Measurements from ENCODE around the gene NFYA.

Gene NFYA

DNA sequence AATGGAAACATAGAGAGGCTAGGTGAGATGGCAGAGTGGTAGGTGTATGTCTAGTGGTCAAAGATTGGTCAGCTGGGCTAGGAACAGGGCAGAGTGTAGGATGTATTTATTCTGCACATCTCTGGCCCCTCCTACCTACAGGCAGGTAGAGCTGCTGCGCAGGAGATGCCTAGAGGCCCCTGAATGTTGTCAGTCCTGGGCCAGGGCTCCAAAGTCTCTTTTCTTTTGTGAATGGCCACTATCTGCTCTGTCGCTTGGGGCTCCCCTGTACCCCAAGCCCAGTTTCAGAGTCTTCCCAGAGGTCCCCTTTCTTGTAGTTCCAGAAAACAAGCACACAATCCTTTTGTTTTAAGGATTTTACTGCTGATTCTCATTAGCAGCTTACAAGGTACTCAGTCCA is 25.5 kb upstream of the NFYA start:
- TF ChIP-seq, protein P1, sequence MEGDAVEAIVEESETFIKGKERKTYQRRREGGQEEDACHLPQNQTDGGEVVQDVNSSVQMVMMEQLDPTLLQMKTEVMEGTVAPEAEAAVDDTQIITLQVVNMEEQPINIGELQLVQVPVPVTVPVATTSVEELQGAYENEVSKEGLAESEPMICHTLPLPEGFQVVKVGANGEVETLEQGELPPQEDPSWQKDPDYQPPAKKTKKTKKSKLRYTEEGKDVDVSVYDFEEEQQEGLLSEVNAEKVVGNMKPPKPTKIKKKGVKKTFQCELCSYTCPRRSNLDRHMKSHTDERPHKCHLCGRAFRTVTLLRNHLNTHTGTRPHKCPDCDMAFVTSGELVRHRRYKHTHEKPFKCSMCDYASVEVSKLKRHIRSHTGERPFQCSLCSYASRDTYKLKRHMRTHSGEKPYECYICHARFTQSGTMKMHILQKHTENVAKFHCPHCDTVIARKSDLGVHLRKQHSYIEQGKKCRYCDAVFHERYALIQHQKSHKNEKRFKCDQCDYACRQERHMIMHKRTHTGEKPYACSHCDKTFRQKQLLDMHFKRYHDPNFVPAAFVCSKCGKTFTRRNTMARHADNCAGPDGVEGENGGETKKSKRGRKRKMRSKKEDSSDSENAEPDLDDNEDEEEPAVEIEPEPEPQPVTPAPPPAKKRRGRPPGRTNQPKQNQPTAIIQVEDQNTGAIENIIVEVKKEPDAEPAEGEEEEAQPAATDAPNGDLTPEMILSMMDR (IDR thresholded peaks at IDR 0.05; ENCODE audit: extremely low read depth, missing control alignments): no peak
- no peak for DNase-seq (ENCODE audit: low spot score)

DNA sequence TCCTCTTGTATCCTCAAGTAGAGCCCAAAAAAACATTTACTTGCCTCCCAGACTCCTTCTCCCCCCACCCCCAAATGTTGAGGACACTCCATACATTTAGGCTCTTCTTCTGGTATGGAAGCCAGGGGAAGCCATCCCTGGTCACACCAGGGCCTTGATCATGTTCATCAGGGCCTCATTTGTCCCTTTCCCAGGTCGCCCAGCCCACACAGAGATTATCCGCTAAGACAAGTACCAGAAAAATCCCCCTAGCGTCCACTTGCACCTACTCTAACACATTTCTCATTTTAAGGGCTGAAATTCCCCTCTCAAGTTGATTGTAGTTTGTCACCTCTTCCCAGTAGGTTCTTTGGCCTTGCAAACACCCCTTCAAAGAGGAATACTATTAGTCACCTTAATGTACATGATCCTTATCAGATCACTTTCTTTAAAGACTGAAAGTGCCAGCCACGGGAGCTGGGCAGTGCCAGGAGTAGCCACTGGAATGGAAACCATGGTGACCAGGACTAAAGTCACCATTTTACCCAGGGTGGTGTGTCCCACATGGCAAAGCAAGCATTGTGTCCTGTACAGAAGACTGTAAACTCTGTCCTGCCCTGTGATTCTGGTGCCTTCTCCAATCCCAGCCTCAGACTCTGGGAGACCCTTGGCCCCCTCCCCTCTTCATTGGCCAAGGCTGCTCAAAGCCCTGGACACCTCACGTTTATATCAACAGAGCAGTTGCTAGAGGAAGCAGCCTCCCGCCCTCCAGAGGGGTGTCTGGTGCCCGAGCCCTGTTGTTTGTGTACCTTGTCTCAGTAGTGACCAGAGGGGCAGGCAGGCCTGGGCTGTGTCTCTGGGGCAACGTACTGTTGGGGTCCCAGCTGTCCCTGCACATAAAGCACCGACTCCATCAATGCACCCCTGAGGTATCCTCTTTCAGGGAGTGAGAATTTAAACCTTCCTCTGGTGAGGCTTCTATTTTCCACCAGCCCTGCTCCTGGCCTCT is 24.7 kb upstream of the NFYA start:
- DNase-seq (ENCODE audit: low spot score): peak; percentile 0
- TF ChIP-seq, protein P1 (IDR thresholded peaks at IDR 0.05; ENCODE audit: extremely low read depth, missing control alignments): no peak

DNA sequence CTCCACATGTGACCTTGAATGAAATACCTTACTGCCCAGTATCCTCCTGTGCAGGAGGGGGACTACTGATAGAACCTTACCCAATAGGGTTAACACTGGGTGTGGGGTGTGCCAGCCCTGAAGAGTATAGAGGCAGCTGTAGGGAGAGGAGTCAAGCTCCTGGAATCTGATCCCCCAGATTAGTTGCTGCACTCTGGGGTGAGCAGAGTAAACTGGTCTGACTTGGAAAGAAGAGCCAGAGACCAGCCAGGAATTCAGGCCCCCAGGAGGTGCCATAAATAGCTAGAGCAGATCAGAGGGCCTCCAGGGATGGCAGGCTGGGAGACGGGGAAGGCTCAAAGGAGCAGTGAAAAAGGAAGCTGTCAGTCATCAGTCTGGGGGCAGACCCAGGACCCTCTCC is 23.3 kb upstream of the NFYA start:
- DNase-seq (ENCODE audit: low spot score): no peak
- TF ChIP-seq, protein P1 (IDR thresholded peaks at IDR 0.05; ENCODE audit: extremely low read depth, missing control alignments): no peak

DNA sequence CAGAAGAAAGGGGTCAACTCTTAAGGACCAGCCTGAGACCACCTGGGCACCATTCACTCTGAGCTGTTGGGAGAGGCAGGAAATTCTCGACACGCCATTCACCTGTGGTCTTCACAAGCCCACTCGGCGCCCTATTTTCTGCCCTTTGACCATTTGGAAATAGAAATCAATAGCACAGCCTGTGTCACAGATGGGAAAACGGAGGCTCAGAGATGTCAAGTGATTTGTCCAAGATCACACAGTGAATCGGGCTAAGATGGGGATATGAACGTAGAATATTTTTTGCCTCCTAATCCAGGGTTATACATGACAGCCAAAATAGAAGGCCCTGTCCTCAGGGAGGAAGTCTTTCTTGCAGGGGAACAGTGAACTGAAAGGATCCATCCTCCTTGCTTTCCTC is 22.8 kb upstream of the NFYA start:
- TF ChIP-seq, protein P1 (IDR thresholded peaks at IDR 0.05; ENCODE audit: extremely low read depth, missing control alignments): no peak
- DNase-seq (ENCODE audit: low spot score): no peak

DNA sequence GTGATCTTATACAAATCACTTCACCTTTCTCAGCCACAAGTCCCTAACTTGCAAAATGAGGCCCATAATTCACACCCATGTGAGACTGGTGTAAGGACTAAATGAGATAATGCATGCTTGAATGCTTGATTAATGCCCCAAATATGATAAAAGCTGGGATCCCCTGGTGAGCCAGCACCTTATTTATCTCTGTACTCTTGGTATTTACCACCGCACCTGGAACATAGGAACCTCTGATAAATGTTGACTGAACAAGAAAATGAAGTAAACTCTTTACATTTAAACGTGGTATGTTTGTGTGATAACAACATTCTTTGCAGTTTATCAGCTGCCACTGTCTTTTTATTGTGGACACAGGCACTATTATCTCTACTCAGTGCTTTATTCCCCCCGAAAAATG is 22.2 kb upstream of the NFYA start:
- DNase-seq (ENCODE audit: low spot score): no peak
- TF ChIP-seq, protein P1 (IDR thresholded peaks at IDR 0.05; ENCODE audit: extremely low read depth, missing control alignments): no peak

DNA sequence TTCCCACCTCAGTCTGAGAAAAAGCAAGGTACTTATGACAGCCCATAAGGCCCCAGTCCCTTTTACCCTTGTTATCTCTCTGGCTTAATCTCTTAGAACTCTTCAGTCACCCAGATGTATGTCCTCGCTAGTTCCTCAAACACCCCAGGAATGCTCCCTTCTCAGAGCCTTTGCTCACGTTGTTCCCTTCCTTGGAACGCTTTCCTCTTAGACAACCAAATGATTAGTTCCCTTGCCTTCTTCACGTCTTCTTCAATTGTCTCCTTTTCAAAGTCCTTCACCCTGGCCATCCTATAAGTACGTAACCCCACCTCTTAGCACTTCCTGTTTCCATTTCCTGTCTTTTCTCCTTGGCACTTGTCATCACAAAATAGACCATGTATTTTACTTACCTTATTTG is 20.9 kb upstream of the NFYA start:
- DNase-seq (ENCODE audit: low spot score): no peak
- TF ChIP-seq, protein P1 (IDR thresholded peaks at IDR 0.05; ENCODE audit: extremely low read depth, missing control alignments): no peak

DNA sequence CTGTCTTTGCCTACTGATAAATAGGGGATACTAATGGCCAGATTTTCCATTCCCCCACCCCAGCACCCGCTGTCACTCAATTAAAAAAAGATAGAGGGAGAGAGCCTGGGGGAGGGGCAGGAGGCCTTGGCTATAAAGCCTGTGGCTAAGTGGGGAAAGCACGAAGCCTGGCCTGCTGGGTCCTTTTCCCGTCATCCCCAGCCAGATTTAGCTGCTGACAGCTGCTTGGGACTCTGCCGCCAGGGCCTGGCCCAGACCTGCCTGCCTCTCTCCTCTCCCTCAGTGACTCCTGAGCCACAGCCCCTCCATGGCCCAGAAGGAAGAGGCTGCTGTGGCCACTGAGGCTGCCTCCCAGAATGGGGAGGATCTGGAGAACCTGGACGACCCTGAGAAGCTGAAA is 19.7 kb upstream of the NFYA start, which contains the start of gene APOBEC2:
Gene APOBEC2 (plus strand): TSS at position 162 of the 400 bp plus-strand sequence. CDS start 146 bp downstream, at position 308.
- no peak for DNase-seq (ENCODE audit: low spot score)
- TF ChIP-seq, protein P1 (IDR thresholded peaks at IDR 0.05; ENCODE audit: extremely low read depth, missing control alignments): no peak

Measured in GM20000 (cell line).